Dermis lymphatic vessel endothelial cell (primary cell): ENCODE results near the gene OR2B3. TPM values are rescaled to one million over a fixed set of nuclear protein-coding genes. Genes with fewer than 3 reads are reported as not detected.

Experiments
- total RNA-seq: library from RNA; depleted of rRNA; stranded (reverse); fragments of >200 nt; gene quantifications from 2 replicates; pipeline ENCODE4 v1.2.1, GENCODE V29; 2014

The OR2B3 gene, protein sequence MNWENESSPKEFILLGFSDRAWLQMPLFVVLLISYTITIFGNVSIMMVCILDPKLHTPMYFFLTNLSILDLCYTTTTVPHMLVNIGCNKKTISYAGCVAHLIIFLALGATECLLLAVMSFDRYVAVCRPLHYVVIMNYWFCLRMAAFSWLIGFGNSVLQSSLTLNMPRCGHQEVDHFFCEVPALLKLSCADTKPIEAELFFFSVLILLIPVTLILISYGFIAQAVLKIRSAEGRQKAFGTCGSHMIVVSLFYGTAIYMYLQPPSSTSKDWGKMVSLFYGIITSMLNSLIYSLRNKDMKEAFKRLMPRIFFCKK
- total RNA-seq = not detected in 2 replicates

DNA sequence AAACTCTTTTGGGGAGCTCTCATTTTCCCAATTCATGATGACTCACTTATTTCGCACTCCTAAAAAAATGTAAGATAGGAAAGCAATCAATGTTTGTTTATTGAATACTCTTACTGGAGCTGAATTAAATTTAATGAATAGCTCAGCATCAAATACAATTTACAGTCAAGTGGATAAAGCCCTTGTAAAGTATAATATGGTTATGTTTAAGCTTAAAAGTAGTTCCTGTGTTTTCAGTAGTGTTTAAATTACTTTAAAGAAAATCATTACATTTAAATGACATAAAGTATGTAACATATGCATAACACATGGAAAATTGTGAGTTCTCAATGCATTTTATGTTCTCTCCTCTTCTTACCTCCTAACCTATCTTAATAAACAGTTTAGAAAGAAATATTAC lies at the start of gene OR2B3:
Gene OR2B3 (minus strand): TSS at position 101 of the 400 bp plus-strand sequence. CDS start 65 bp downstream, at position 36.

DNA sequence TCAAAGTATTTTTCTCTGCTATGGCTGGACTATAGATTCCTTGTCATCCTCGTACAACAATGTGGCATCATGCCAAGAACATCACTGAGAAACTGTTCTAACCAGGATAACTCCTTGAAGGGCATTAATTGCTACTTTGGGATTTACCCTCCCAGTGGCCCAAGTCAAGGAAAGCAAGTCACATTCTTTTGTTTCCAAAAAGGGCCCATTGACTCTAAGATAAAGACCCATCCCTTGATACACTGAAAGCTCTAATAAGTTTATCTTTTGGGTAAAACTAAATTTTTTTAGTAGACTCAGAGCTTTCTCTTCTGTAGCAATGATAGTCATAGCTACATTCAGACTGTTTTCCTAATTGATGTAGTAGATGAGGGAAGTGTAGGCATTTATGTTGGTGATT lies 20.6 kb upstream of the OR2B3 start, which contains the start of gene OR2J3:
Gene OR2J3 (plus strand): TSS at position 301 of the 400 bp plus-strand sequence. CDS start 3,833 bp downstream, outside the sequence.

DNA sequence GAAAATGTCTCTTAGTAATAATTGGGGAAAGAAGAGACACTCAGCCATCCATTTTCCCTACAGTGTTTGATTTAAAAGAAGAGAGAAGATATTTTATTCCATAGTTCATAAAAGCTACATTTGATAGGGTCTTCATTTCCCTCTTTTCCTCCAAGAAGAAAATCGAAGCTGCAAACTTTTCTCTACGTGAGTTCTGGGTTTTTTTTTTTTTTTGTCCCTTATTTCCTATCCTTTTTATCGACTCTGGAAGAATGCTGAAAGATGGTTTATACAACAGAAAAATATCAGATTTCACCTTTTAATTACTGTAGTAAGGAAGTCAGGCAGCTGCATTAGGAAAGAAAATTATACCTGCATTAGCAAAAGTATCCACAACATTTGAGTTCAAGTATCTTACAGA lies 12.1 kb upstream of the OR2B3 start, which contains the start of gene OR2J1:
Gene OR2J1 (plus strand): TSS at position 301 of the 400 bp plus-strand sequence. CDS start 1,453 bp downstream, outside the sequence.

DNA sequence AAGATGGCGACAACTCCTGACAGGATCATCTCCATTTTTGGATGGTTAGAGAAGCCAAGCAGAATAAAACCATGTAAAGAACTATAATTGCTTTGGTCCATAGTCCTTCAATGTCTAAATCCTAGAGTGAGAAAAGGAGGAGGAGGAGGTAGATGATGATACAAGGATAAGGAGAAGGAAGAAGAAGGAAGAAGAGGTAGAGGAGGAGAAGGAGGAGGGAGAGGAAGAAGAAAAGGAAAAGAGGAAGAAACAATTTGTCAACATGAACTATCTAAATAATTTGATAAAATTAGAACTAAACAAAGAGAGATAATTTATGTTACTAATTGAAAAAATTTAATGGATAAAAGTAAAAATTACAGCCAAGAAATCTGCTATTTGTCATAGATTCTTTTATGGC lies 42.0 kb downstream of the OR2B3 start, which contains the start of gene OR2W1:
Gene OR2W1 (minus strand): TSS at position 101 of the 400 bp plus-strand sequence. CDS start 0 bp downstream, at position 101.

Other genes with a start within 250 kb of the OR2B3 start
- 59.0 and 67.4 TPM in 2 replicates for gene TRIM27, start 163.3 kb downstream of the OR2B3 start, total RNA-seq
- gene ZNF311, start 82.0 kb downstream of the OR2B3 start, total RNA-seq = under 0.01 and 0.17 TPM in 2 replicates
- gene OR2W1, start 42.1 kb downstream of the OR2B3 start, total RNA-seq = not detected in 2 replicates
- gene OR2J1, start 12.2 kb upstream of the OR2B3 start, total RNA-seq = not detected in 2 replicates
- not detected in 2 replicates for gene OR2J3, start 20.7 kb upstream of the OR2B3 start, total RNA-seq
- not detected in 2 replicates for gene OR2J2, start 83.6 kb upstream of the OR2B3 start, total RNA-seq
- not detected in 2 replicates for gene OR14J1, start 214.4 kb upstream of the OR2B3 start, total RNA-seq